SK-N-SH treated with all-trans-retinoic acid at 6 μM for 48 hours (cell line): ENCODE data around the gene GRIFIN.
A peak's percentile ranks its signal among the peaks of the same experiment; 100 is the strongest.

Experiments
- ATAC-seq: fragments of 200-7000 bp; cut with Tn5 transposase; 3 replicates; pipeline ENCODE4 v1.9.1; 2020; ENCODE audit warnings: mild to moderate bottlenecking, moderate library complexity
- ARNTL ChIP-seq: fragments of 450-650 bp; formaldehyde crosslinking; IDR thresholded peaks from 2 replicates; pipeline ENCODE4 v1.5.0; 2020; ENCODE audit warnings: low read depth, mild to moderate bottlenecking, moderate library complexity, borderline replicate concordance
- CREB5 ChIP-seq: fragments of 250-450 bp; sonication (Bioruptor Pico); IDR thresholded peaks from 2 replicates; pipeline ENCODE4 v1.5.1; 2020; ENCODE audit warnings: low read depth, mild to moderate bottlenecking, moderate library complexity
- CSDC2 ChIP-seq: fragments of 250-450 bp; sonication (Bioruptor Pico); IDR thresholded peaks from 2 replicates; pipeline ENCODE4 v1.5.0; 2020; ENCODE audit warnings: mild to moderate bottlenecking, moderate library complexity
- CSRNP3 ChIP-seq: fragments of 250-450 bp; sonication (Bioruptor Pico); IDR thresholded peaks from 2 replicates; pipeline ENCODE4 v1.5.1; 2021; ENCODE audit warnings: mild to moderate bottlenecking, moderate library complexity
- ESRRG ChIP-seq: fragments of 250-450 bp; sonication (Bioruptor Pico); IDR thresholded peaks from 2 replicates; pipeline ENCODE4 v1.6.1; 2021; ENCODE audit warnings: mild to moderate bottlenecking
- ISL1 ChIP-seq: fragments of 250-450 bp; sonication (Bioruptor Pico); IDR thresholded peaks from 2 replicates; pipeline ENCODE4 v2.1.2; 2022; ENCODE audit warnings: mild to moderate bottlenecking, moderate library complexity
- OSR1 ChIP-seq: fragments of 250-450 bp; sonication (Bioruptor Pico); IDR thresholded peaks from 2 replicates; pipeline ENCODE4 v1.8.0; 2022; ENCODE audit warnings: moderate library complexity, mild to moderate bottlenecking, inconsistent platforms
- PATZ1 ChIP-seq: fragments of 250-450 bp; sonication (Bioruptor Pico); IDR thresholded peaks from 2 replicates; pipeline ENCODE4 v1.8.0; 2020; ENCODE audit warnings: mild to moderate bottlenecking, moderate library complexity, borderline replicate concordance
- PPARA ChIP-seq: fragments of 250-450 bp; sonication (Bioruptor Pico); IDR thresholded peaks from 2 replicates; pipeline ENCODE4 v1.5.0; 2020; ENCODE audit warnings: mild to moderate bottlenecking, borderline replicate concordance
- RARB ChIP-seq: fragments of 250-450 bp; sonication (Bioruptor Pico); IDR thresholded peaks from 2 replicates; pipeline ENCODE4 v1.8.0; 2021; ENCODE audit warnings: mild to moderate bottlenecking, moderate library complexity
- SNAI2 ChIP-seq: fragments of 250-450 bp; sonication (Bioruptor Pico); IDR thresholded peaks from 2 replicates; pipeline ENCODE4 v1.5.0; 2020; ENCODE audit warnings: mild to moderate bottlenecking, moderate library complexity
- TCF4 ChIP-seq: fragments of 250-450 bp; sonication (Bioruptor Pico); IDR thresholded peaks from 2 replicates; pipeline ENCODE4 v1.8.0; 2021; ENCODE audit warnings: mild to moderate bottlenecking, moderate library complexity, borderline replicate concordance
- TOX ChIP-seq: fragments of 250-450 bp; sonication (Bioruptor Pico); IDR thresholded peaks from 2 replicates; pipeline ENCODE4 v1.8.0; 2021; ENCODE audit warnings: mild to moderate bottlenecking, moderate library complexity, borderline replicate concordance
- TSHZ2 ChIP-seq: fragments of 250-450 bp; sonication (Bioruptor Pico); IDR thresholded peaks from 2 replicates; pipeline ENCODE4 v1.5.0; 2020; ENCODE audit warnings: mild to moderate bottlenecking, moderate library complexity
- ZC3H10 ChIP-seq: fragments of 250-450 bp; sonication (Bioruptor Pico); IDR thresholded peaks from 2 replicates; pipeline ENCODE4 v1.5.1; 2021; ENCODE audit warnings: mild to moderate bottlenecking, moderate library complexity
- ZFP3 ChIP-seq: fragments of 250-450 bp; sonication (Bioruptor Pico); IDR thresholded peaks from 2 replicates; pipeline ENCODE4 v1.5.0; 2020; ENCODE audit warnings: mild to moderate bottlenecking, moderate library complexity
- ZFP30 ChIP-seq: fragments of 450-650 bp; formaldehyde crosslinking; IDR thresholded peaks from 2 replicates; pipeline ENCODE4 v1.5.0; 2022; ENCODE audit warnings: mild to moderate bottlenecking, moderate library complexity
- ZNF70 ChIP-seq: fragments of 450-650 bp; formaldehyde crosslinking; IDR thresholded peaks from 2 replicates; pipeline ENCODE4 v1.5.0; 2020; ENCODE audit warnings: mild to moderate bottlenecking, moderate library complexity
- ZNF8 ChIP-seq: fragments of 450-650 bp; formaldehyde crosslinking; IDR thresholded peaks from 2 replicates; pipeline ENCODE4 v1.5.0; 2020; ENCODE audit warnings: mild to moderate bottlenecking, moderate library complexity

Gene GRIFIN

GRCh38 chr7:2446676-2447075, 29.5 kb downstream of the GRIFIN start:
- no peak for TF ChIP-seq CSRNP3 (CRISPR knock-in tag)
- no peak for TF ChIP-seq ISL1 (CRISPR knock-in tag)
- no peak for TF ChIP-seq SNAI2 (CRISPR knock-in tag)
- no peak for TF ChIP-seq RARB (CRISPR knock-in tag)
- no peak for TF ChIP-seq OSR1
- no peak for TF ChIP-seq ZNF70 (CRISPR knock-in tag)
- TF ChIP-seq PATZ1 (CRISPR knock-in tag): no peak
- no peak for TF ChIP-seq CSDC2
- no peak for TF ChIP-seq ZFP3 (CRISPR knock-in tag)
- TF ChIP-seq ZNF8 (CRISPR knock-in tag): no peak
- no peak for ATAC-seq

GRCh38 chr7:2445898-2446555, 30.2 kb downstream of the GRIFIN start:
- TF ChIP-seq CREB5 (CRISPR knock-in tag): no peak
- ATAC-seq: no peak

GRCh38 chr7:2445047-2445446, 31.2 kb downstream of the GRIFIN start:
- no peak for ATAC-seq
- TF ChIP-seq ISL1 (CRISPR knock-in tag): no peak
- TF ChIP-seq ARNTL (CRISPR knock-in tag): no peak

- ATAC-seq: peak; percentile 21
- TF ChIP-seq ZFP3 (CRISPR knock-in tag): no peak
- TF ChIP-seq OSR1: no peak
- TF ChIP-seq ZC3H10 (CRISPR knock-in tag): no peak
- TF ChIP-seq CSRNP3 (CRISPR knock-in tag): no peak
- no peak for TF ChIP-seq TOX (CRISPR knock-in tag)
- no peak for TF ChIP-seq ZFP30 (CRISPR knock-in tag)
- TF ChIP-seq ZNF8 (CRISPR knock-in tag): no peak
- TF ChIP-seq CREB5 (CRISPR knock-in tag): no peak
- no peak for TF ChIP-seq ZNF70 (CRISPR knock-in tag)
These were observed 31.7 kb downstream of the GRIFIN start for GRCh38 chr7:2444476-2444875.

GRCh38 chr7:2443491-2443890, 32.7 kb downstream of the GRIFIN start:
- no peak for ATAC-seq
- TF ChIP-seq ISL1 (CRISPR knock-in tag) (no peak), RARB (CRISPR knock-in tag) (no peak), TSHZ2 (no peak), TOX (CRISPR knock-in tag) (no peak), PPARA (CRISPR knock-in tag) (no peak), ESRRG (CRISPR knock-in tag) (no peak), OSR1 (no peak), CSRNP3 (CRISPR knock-in tag) (no peak), CSDC2 (no peak), PATZ1 (CRISPR knock-in tag) (no peak), TCF4 (CRISPR knock-in tag) (no peak), ZFP3 (CRISPR knock-in tag) (no peak)
